Stimulated activated CD8-positive, alpha-beta memory T cell treated with anti-CD3 and anti-CD28 coated beads, Interleukin-7, amount 100 ng/mL, for 1 hour (primary cell): ENCODE measurements around the gene MYH7.
"Not testable (repeated sequence)": the region's sequence is repeated elsewhere in the genome, so short reads cannot be mapped to it uniquely, and the experiment has no call there.

ENCODE experiments used
- DNase-seq, 2 donors: peaks; one replicate each; pipeline ENCODE4 v3.0.0-alpha.2; 2020; ENCODE audit warnings: low read depth in 2 of 2

MYH7 gene

DNA sequence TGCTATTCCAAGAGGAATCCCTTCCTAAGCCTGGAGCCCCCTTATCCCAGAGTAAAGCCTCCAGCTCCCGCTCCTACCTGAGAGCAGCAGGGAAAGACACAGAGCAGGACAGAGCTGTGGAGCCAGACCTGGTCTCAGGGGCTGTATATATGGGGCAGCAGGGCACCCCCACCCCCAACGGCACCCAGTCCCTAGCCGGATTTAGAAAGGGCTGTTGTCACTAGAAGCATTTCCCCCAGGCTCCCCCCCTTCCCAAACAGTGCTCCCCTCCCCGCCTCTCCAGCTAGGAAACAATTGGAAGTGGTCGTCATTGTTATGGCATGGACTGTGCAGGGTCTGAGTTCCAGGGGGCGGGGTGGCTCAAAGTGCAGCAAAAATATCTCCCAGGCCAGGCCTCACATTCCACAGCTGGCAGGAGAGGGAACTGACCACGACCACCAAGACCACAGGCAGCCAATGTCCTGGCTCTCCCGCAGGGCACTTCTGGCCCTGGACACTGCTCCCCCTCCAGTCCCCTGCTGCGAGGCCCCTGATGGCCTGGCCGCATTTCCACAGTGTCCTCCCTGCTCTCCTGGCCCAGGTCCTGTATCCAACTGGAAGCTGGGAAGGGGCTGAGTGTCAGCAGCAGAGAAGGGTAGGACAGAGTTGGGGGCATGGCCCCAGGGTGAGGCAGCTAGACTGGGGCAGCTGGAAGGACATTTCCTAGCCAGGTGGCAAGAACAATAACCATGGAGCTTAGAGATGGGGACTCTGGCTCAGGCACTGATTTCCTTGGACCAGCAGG lies at the start of gene MYH7:
Gene MYH7 (minus strand): TSS at position 118 of the 784 bp plus-strand sequence. CDS start 1,928 bp downstream, outside the sequence.
- no peak for DNase-seq

DNA sequence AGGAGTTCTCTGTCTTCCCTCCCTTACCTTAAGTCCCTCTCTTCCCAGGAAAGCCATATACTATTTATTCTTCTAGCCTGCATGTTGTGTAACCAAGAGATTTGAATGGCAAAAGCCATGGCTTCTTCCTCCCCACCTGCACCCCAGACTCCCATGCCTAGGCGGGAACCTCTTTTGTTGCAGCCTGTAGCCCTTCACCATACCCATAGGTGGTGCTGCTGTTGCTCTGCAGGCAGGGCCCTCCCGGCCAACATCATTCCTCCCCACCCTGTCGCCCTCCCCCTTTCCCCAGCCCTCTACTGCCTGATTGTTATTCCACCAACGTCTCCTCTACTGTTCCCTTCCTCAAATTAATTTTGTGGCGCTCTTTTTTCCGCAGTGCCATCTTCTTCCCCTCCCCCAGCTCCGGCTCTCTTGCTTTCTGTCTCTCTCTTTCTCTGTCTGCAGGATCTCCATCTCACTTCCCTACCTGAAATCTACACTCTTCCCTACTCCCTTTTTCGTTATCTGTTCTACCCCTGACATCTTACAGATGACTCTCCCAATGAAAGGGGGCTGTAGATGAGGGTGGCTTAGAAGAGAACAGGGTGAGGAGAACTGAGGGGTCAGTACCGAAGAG lies 47.9 kb upstream of the MYH7 start:
- DNase-seq, result no peak

DNA sequence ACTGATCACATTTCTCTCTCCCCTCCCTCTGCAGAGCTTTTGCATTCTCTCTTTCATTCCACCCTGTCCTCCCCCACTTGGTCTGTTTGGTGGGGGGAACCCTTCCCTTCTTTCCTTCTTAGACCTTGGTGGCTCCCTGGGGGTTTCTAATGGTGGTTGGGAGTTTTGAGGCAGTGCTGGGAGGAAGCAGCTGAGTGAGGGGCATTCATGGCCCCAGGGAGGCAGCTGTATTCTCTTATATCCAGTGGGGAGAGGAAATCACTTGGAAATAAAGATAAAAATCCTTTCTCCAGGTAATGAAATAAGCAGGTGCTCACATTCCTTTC lies 47.3 kb upstream of the MYH7 start:
- no peak for DNase-seq

DNA sequence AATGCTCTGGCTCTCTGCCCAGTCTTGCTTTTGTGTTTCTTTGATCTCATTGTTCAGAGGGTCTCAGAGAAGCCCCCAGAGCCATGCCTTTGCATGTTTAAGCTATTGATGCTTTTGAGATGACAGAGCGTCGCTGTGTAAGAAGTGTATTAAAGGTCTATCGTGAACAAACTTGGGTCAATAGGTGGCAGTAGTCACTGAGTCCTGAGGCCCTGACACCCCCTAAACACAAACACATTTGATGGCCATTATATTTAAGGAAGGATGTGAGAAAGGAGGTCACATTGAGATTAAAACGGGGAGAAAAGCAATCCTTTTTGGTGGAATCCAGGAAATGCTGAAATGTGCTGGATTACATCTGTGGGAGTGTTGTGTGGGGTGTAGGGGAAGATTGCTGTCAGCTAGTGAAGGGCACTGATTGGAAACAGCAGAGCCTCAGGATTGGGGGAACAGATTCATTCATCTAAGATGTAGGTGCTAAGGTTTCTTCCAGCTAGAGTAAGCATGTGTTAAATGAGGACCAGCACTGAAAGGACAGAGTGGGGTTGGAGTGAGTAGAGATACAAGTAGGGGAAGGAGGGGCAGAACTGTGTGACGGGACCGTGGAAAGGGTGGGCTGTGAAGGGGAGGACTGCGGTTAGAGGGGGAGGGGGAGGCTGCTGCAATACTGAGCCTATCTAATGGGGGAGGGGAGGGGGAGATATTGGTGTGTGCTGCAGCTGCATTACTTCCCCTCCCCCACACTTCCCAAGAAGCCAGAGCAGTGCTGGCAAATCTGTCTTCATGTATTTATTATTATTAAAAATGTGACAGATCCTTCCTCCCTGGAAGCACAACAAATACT lies 46.7 kb upstream of the MYH7 start:
- DNase-seq, result no peak

DNA sequence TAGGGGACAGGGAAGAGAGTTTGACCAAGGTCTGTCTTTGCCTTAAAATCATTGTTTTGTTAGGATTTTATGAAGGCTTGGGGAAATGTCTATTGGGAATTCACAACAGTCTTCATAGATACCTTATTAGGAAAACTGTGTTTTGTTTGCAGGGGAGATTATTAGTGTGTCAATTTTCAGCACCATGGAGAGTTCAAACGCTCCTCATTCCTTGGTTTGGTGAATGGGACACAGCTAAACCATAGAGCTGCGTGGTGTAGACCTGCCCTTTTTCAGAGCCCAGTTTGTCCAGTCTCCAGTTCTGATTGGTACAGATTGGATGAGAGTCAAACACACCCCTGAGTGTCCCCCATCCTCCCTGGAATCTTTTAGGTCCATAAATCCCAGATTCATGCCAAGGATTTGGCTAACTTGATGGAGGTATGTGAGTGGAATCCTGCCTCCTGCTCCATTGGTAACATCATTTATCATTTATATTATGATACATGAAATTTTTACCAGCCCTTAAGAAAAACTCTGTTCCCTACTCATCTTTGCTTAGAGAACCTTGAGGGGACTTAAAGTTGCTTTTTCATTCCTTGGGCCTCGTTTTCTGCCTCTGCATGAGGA lies 46.0 kb upstream of the MYH7 start:
- no peak for DNase-seq

DNA sequence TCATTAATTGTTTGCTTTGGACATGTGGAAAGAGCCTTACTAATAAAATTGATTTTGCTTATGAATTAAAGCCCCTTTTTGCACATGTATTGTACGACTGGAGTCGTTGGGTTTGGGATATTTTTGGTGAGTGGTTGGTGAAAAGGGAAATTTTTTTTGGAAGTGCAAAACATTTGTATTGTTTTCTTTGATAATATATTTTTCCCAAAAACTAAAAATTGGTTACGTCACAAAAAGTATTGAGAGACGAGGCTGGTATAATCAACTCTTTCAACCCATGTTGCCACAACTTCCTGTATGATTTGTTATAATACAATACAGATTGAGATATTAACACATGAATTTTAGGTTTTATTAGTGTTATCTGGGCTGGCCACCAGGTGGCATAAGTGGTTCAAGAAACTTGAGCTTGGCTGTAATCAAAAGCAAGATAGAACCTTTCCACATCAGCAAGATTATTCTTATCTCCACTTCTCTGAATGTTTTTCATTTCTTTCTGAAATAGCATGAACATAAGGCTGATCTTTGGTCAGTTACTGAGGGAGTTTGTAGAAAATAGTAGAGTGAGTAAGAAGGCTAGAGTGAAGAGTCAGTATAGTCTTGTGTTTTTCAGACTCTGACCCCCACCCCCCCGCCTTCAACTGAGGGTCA lies 42.8 kb upstream of the MYH7 start:
- peak; percentile 32 to 38 for DNase-seq

DNA sequence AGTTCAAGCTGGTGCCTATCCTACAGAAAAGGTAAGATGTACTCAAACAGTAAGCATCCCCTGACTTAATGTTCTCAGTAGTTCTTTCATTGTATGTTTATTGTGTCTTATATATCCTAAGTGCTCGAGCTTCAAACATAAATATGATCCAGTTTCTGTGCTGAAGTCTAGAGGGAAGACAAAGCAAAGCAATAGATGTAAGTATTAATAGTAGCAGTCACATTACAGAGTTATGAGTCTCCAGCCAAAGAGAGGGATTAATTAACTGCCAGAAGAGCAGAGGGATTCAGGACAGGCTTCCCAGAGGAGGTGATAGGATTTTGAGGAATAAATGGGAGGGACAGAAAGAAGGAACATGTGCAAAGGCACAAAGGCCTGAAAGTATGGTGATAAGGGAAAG lies 35.5 kb upstream of the MYH7 start:
- DNase-seq, result no peak

DNA sequence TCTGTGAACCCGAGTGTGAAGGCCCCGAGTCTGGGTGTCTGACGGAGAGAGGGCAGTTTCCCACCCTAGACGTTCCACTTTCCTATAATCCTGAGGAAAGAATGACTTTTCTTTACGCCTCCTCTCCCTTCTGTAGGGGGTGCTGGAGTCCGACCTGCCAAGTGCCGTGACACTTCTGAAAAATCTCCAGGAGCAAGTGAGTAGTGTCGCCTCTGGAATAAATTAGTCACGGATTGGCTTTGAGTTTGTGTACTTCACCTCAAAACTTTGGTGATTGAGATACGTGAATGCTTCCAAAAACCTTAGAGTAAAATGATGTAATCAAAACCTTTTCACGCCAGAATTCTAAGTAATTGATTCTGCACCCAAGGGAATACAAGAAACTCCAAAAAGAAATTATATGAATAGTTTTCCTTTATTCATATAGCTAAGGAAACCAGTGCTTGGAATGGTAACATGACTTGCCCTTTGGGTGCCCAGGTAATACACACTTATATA lies 34.5 kb upstream of the MYH7 start:
- no peak for DNase-seq

DNA sequence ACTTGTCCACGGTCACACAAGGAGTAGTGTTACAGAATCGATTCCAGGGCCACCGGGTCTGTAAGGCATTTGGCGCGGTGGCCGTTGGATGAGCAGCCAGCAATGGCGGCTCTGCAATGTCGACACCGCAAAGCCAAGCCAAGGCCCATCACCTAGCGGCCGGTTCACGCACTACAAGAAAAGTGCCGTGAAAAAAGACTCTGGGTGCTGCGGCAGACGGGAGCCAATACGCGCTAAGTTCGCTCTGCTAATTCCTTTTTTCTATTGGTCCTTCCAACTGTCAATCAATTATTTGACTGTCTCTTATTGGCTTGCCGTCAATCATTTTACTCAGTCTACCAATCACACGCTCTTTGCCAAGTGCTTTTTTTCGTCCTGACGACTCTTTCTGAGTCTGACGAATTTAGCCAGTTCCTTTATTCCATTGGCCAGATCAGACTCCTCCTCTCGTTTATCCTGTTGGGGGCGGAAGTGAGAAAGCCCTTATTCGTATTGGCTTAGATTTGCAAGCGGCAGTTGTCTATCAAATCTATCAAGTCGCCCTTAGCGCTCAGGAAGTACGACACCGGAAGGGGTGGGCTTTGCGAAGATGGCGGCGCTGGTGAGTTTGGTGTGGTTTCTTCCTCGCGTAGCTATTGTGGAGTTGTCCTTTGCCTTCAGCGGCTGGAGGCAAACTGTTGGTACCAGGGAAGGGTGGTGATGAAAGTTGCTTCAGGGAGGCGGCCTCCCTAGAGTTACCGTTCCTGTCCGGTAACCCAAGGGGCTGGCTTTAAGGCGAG lies 33.9 kb upstream of the MYH7 start, which contains the start of gene NGDN:
Gene NGDN (plus strand): TSS at position 577 of the 779 bp plus-strand sequence. CDS start 13 bp downstream, at position 590.
- peak; percentile 76 to 82 for DNase-seq

DNA sequence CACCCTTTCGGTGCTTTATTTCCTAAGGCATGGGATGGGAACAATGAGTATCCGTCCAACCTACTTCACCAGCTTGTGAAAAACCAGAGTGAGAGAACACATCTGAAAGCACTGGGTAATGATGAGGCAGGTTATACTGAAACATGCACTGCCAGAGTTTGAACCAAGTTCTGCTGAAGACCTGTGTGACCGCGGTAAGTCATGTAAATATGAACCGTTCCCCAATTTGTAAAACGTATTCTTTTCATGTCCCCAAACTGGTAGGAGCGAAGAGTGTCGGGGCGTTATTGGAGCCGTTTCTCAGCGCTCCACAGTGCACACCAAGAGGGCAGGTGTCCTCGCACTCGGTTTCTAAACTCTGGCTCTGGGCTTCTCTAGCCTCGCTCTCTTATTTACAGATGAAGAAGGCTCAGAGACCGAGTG lies 33.3 kb upstream of the MYH7 start:
- DNase-seq, result no peak

DNA sequence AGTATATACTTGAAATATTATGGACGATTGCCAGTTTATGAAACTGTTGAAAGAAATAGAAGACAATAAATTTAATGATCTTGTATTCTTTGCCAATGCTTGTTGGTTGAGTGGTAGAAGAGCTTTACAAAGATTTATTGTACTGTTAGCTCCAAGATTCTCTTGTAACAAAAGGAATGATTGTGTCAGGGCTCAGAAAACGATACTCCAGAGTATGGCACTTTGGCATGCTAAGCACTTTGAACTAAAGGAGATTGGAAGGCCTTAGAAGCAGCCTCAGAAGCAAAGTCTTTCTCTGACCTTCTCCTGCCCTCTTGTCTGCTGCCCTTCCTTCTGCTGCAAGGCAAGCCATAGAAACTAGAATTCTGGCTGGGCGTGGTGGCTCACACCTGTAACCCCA lies 29.8 kb upstream of the MYH7 start:
- DNase-seq, result no peak

DNA sequence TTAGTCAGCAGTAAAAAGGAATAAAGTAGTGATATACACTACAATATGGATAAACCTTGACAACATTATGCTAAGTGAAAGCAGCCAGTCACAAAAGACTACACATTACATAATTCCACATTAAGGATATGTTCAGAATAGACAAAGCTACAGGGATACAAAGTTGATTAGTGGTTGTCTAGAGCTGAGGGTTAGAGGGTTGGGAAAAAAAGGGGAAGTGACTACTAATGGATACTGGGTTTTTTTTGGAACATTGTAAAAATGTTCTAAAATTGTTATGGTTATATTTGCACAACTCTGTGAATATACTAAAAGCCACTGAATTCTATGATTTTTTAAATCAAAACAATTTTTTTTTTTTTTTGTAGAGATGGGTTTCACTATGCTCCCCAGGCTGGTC lies 29.2 kb upstream of the MYH7 start:
- no peak for DNase-seq

DNA sequence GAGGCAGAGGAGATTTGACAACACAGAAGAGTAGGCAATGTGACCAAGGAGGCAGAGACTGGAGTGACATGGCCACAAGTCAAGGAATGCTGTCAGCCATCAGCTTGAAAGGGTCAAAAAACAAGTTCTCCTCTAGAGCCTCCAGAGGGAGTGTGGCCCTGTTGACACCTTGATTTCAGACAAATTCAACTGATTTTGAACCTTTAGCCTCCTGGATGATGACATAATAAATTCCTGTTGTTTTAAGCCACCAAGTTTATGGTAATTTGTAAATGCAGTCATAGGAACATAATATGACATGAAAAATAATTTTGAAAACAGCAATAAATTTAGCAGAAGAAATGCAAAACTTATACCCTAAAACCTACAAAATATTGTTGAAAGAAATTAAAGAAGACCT lies 25.5 kb upstream of the MYH7 start:
- no peak for DNase-seq

DNA sequence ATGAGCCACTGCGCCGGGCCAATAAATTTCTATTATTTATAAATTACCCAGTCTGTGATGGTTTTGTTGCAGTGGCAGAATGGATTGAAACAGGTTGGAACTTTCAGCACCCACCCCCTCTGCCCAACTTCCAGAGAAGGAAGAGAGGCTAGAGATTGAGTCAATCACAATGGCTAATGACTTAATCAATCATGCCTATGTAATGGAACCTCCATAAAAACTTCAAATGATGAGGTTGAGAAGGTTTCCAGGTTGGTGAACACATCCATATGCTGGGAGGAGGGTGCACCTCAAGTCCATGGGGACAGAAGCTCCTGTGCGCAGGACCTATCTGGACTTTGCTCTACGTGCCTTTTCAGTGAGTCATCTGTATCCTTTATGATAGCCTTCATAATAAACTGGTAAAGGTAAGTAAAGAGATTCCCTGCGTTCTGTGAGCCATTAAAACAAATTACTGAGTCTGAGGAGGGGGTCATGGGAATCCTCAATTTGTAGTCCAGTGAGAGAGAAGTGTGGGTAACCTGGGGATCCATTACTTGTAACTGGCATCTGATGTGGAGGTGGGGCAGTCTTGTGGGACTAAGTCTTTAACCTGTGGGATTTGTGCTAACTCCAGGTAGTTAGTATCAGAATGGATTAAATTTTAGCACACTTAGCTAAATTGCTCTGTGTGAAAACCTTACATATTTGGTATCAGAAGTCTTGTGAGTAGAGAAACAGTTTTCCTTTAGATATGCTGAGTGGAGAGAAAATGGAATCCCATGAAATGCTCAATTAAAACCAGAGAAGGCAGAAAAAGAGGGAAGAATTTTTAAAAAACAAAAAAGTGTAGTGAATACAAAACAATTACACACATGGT lies 22.4 kb upstream of the MYH7 start:
- DNase-seq, result no peak

DNA sequence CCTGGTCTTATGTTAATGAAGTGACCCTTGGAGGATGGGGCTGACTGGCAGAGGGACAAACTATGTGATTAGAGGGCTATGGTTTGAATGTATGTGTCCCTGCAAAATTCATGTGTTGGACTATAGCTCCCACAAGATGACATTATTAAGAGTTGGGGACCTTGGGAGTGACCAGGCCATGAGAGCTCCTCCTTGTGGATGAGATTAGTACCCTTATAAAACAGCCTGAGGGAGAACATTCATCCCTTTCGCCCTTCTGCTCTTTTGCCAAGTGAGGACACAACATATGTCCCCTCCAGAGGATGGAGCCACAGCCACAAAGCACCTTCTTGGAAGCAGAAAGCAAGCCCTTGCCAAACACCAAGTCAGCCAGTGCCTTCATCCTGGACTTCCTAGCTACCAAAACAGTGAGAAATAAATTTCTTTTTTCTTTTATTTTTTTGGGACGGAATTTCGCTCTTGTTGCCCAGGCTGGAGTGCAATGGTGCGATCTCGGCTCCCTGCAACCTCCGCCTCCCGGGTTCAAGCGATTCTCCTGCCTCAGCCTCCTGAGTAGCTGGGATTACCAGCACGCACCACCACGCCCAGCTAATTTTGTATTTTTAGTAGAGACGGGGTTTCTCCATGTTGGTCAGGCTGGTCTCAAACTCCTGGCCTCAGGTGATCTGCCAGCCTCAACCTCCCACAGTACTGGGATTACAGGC lies 21.6 kb upstream of the MYH7 start:
- DNase-seq, result not testable (repeated sequence)

DNA sequence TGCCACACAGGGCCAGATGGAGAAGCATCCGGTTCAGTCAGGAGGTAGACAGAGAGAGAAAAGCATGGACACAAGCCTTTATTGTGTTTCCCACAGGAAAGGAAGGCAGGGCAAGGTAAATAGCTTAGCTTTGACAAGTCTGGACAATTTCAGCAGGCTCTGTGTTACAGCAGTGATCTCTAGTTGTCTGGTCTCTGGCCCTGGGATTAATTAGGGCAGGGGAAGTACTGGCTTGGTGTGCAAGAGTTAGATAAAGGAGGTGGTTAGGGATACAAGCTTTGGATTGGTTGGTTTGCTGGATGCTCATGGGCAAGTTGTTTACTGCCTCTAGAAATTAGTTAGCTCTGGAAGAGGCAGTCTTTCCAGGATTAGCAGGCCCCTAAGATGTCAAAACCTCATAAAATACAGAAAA lies 19.0 kb upstream of the MYH7 start:
- no peak for DNase-seq

DNA sequence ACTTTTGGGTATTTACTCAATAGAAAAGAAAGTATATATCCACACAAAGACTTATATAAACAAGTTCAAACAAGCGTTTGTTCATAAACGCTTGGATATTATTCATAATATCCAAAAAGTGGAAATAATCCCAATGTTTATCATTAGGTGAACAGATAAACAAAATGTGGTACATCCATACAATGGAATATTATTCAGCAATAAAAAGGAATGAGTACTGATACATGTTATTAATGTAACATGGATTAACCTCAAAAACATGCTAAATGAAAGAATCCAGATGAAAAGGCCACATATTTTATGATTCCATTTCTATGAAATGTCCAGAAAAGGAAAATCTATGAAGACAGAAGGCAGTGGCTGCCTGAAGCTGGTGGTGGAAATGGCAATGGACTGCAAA lies 16.8 kb upstream of the MYH7 start:
- DNase-seq, result no peak

DNA sequence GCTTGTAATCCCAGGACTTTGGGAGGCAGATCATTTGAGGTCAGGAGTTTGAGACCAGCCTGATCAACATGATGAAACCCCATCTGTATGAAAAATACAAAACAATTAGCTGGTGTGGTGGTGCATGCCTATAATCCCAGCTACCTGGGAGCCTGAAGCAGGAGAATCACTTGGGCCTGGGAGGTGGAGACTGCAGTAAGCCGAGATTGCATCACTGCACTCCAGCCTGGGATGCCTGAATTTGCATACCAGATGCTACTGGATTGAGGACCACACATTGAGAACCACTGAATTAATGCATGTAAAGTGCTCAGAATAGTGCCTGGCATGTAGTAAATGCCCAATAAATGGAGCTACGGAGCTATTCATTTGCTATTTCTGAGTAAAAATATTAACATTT lies 14.9 kb upstream of the MYH7 start:
- no peak for DNase-seq

DNA sequence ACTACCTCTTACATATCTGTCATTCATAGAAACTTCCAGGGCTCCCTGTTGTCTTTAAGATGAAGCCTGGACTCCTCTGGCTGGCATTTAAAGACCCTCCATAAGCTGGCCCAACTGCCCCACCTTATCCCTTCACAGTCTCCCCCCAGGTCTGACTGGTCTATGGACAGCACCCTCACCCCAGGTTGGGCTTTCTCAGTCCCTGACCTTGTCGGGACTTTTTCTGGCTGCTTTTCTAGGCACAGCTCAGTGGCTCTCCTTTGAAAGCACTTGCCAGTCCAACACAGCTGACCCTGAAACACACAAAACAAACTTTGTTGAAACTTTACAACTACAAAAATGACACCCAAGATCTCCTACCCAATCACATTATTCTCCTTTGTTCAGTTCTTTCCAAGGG lies 13.9 kb upstream of the MYH7 start:
- DNase-seq, result no peak
